IMR-90 (cell line): ENCODE measurements around the gene NIT1. TPM values are rescaled to one million over a fixed set of nuclear protein-coding genes. Genes with fewer than 3 reads are reported as not detected.

Experiments
- ATAC-seq: fragments of 200-7000 bp; cut with Tn5 transposase; 2 replicates; pipeline ENCODE4 v1.9.1; 2020; ENCODE audit warnings: low read depth, mild to moderate bottlenecking, moderate library complexity
- BruUV-seq: library from RNA; stranded (reverse); fragments of 400-500 nt; replicated peaks from 2 replicates; lab custom pipeline; 2021; lab: Mats Ljungman, UMichigan
- CTCF ChIA-PET: fragments of 300-600 bp; formaldehyde crosslinking; extraction: SDS; loops from one replicate; lab custom pipeline; 2021; ENCODE audit warnings: antibody characterized with exemption; lab: Yijun Ruan, JAX
- POLR2A ChIA-PET: fragments of 300-600 bp; sonication (Branson Sonifier 250); formaldehyde crosslinking; loops from one replicate; lab custom pipeline; 2022; ENCODE audit warnings: antibody characterized with exemption; ENCODE audit not compliant: unreplicated experiment; lab: Charles Lee
- DNase-seq: peaks from one replicate; pipeline ENCODE4 v3.0.0; 2013
- H2AFZ ChIP-seq: replicated peaks from 2 replicates; pipeline ENCODE3; 2013; ENCODE audit warnings: low read length, mild to moderate bottlenecking; ENCODE audit not compliant: poor library complexity
- H2AK5ac ChIP-seq: 2 replicates; pipeline ENCODE4 v1.6.1; 2013; ENCODE audit warnings: low read depth, low read length, inconsistent platforms
- H2AK9ac ChIP-seq: replicated peaks from 2 replicates; pipeline ENCODE3; 2013; ENCODE audit warnings: mild to moderate bottlenecking, low read depth, low read length, moderate library complexity; ENCODE audit not compliant: poor library complexity
- H2BK120ac ChIP-seq: 2 replicates; pipeline ENCODE4 v1.6.1; 2013; ENCODE audit warnings: low read depth, low read length, inconsistent platforms
- H2BK15ac ChIP-seq: 3 replicates; pipeline ENCODE4 v1.6.1; 2013; ENCODE audit warnings: low read depth, low read length, inconsistent platforms
- H2BK20ac ChIP-seq: 2 replicates; pipeline ENCODE4 v1.6.1; 2013; ENCODE audit warnings: low read depth, mild to moderate bottlenecking, inconsistent platforms, low read length, moderate library complexity
- H2BK5ac ChIP-seq: 2 replicates; pipeline ENCODE4 v1.6.1; 2013; ENCODE audit warnings: mild to moderate bottlenecking, low read depth, low read length, inconsistent platforms; ENCODE audit not compliant: poor library complexity, severe bottlenecking
- H3K14ac ChIP-seq: replicated peaks from 2 replicates; pipeline ENCODE4 v1.6.1; 2013; ENCODE audit warnings: low read depth, low read length, inconsistent platforms
- H3K18ac ChIP-seq: 2 replicates; pipeline ENCODE4 v1.6.1; 2013; ENCODE audit warnings: low read depth, low read length, control low read depth
- H3K23ac ChIP-seq: 2 replicates; pipeline ENCODE4 v1.6.1; 2013; ENCODE audit warnings: low read depth, low read length, inconsistent platforms
- H3K27ac ChIP-seq: 2 replicates; pipeline ENCODE4 v1.5.1; 2013; ENCODE audit warnings: mild to moderate bottlenecking, control low read depth, low read length; ENCODE audit not compliant: insufficient read depth
- H3K27me3 ChIP-seq: 2 replicates; pipeline ENCODE4 v1.6.1; 2013; ENCODE audit warnings: low read length; ENCODE audit not compliant: control insufficient read depth, insufficient read depth
- H3K36me3 ChIP-seq: 2 replicates; pipeline ENCODE4 v1.6.1; 2013; ENCODE audit warnings: low read length, mixed read lengths; ENCODE audit not compliant: control insufficient read depth, insufficient read depth
- H3K4ac ChIP-seq: 2 replicates; pipeline ENCODE4 v1.6.1; 2013; ENCODE audit warnings: low read depth, low read length, inconsistent platforms
- H3K4me1 ChIP-seq: 2 replicates; pipeline ENCODE4 v1.6.1; 2013; ENCODE audit warnings: low read length, mixed read lengths; ENCODE audit not compliant: control insufficient read depth, insufficient read depth
- H3K4me2 ChIP-seq: 2 replicates; pipeline ENCODE4 v1.6.1; 2013; ENCODE audit warnings: low read depth, mild to moderate bottlenecking, control low read depth, low read length, moderate library complexity
- H3K4me3 ChIP-seq: 2 replicates; pipeline ENCODE4 v1.5.1; 2013; ENCODE audit warnings: low read depth, mild to moderate bottlenecking, control low read depth, low read length, moderate library complexity; ENCODE audit not compliant: insufficient read depth
- H3K56ac ChIP-seq: 2 replicates; pipeline ENCODE4 v1.6.1; 2013; ENCODE audit warnings: low read length, inconsistent platforms; ENCODE audit not compliant: insufficient read depth; ENCODE audit errors: extremely low read depth
- H3K79me1 ChIP-seq, 2 experiments: 2 replicates each; pipeline ENCODE4 v1.6.1; 2013; ENCODE audit warnings: low read length in 2 of 2, inconsistent platforms in 1 of 2, low read depth in 1 of 2
- H3K9ac ChIP-seq: 2 replicates; pipeline ENCODE4 v1.6.1; 2013; ENCODE audit warnings: low read depth, low read length, control low read depth
- H3K9me1 ChIP-seq: 2 replicates; pipeline ENCODE4 v1.6.1; 2013; ENCODE audit warnings: low read length, inconsistent platforms; ENCODE audit not compliant: insufficient read depth
- H3K9me3 ChIP-seq: 2 replicates; pipeline ENCODE4 v1.6.1; 2013; ENCODE audit warnings: low read length; ENCODE audit not compliant: control insufficient read depth, insufficient read depth
- H4K20me1 ChIP-seq: 2 replicates; pipeline ENCODE4 v1.6.1; 2013; ENCODE audit warnings: low read length, inconsistent platforms; ENCODE audit not compliant: insufficient read depth
- H4K5ac ChIP-seq: 2 replicates; pipeline ENCODE4 v1.6.1; 2013; ENCODE audit warnings: mild to moderate bottlenecking, low read depth, low read length, control low read depth
- H4K8ac ChIP-seq, 2 experiments: 2 replicates each; pipeline ENCODE4 v1.6.1; 2013; ENCODE audit warnings: low read depth in 2 of 2, low read length in 2 of 2, control low read depth in 1 of 2, inconsistent platforms in 1 of 2
- H4K91ac ChIP-seq: 2 replicates; pipeline ENCODE4 v1.6.1; 2013; ENCODE audit warnings: low read depth, low read length, inconsistent platforms; ENCODE audit not compliant: insufficient read depth
- BHLHE40 ChIP-seq: fragments of 150-350 bp; IDR thresholded peaks from 2 replicates; pipeline ENCODE4 v1.6.1; 2016; ENCODE audit warnings: mild to moderate bottlenecking, low read depth, low read length
- CEBPB ChIP-seq: IDR thresholded peaks from 2 replicates; pipeline ENCODE4 v1.6.1; 2012; ENCODE audit warnings: low read depth, low read length, improper control_type of control experiment
- CHD1 ChIP-seq: IDR thresholded peaks from 2 replicates; pipeline ENCODE4 v1.6.1; 2012; ENCODE audit warnings: low read depth, low read length, improper control_type of control experiment
- CTCF ChIP-seq: conservative IDR thresholded peaks from 2 replicates; pipeline ENCODE4 v1.5.1; 2012; ENCODE audit warnings: mild to moderate bottlenecking, low read depth, low read length, improper control_type of control experiment
- FOS ChIP-seq: fragments of 150-350 bp; IDR thresholded peaks from 2 replicates; pipeline ENCODE4 v1.6.1; 2016; ENCODE audit warnings: low read depth, low read length
- MAZ ChIP-seq: IDR thresholded peaks from 2 replicates; pipeline ENCODE4 v1.6.1; 2012; ENCODE audit warnings: low read depth, mild to moderate bottlenecking, low read length, improper control_type of control experiment, moderate library complexity, borderline replicate concordance
- MXI1 ChIP-seq: IDR thresholded peaks from 2 replicates; pipeline ENCODE4 v1.6.1; 2012; ENCODE audit warnings: low read depth, mild to moderate bottlenecking, low read length, moderate library complexity, borderline replicate concordance
- NFE2L2 ChIP-seq: fragments of 150-350 bp; IDR thresholded peaks from 2 replicates; pipeline ENCODE4 v1.6.1; 2016; ENCODE audit warnings: low read depth, mild to moderate bottlenecking, low read length
- POLR2A ChIP-seq: IDR thresholded peaks from 2 replicates; pipeline ENCODE4 v1.6.1; 2012; ENCODE audit warnings: mild to moderate bottlenecking, low read depth, low read length
- RAD21 ChIP-seq: IDR thresholded peaks from 2 replicates; pipeline ENCODE4 v1.6.1; 2012; ENCODE audit warnings: low read length, improper control_type of control experiment
- RCOR1 ChIP-seq: IDR thresholded peaks from 2 replicates; pipeline ENCODE4 v1.6.1; 2012; ENCODE audit warnings: mild to moderate bottlenecking, low read length, improper control_type of control experiment; ENCODE audit not compliant: insufficient replicate concordance
- RFX5 ChIP-seq: IDR thresholded peaks from 2 replicates; pipeline ENCODE4 v1.8.0; 2012; ENCODE audit warnings: low read depth, mild to moderate bottlenecking, low read length, moderate library complexity
- SMC3 ChIP-seq: fragments of 150-350 bp; IDR thresholded peaks from 2 replicates; pipeline ENCODE4 v1.6.1; 2016; ENCODE audit warnings: low read depth, mild to moderate bottlenecking, antibody characterized with exemption, low read length, moderate library complexity
- USF2 ChIP-seq: fragments of 150-350 bp; IDR thresholded peaks from 2 replicates; pipeline ENCODE4 v1.6.1; 2017; ENCODE audit warnings: mild to moderate bottlenecking, antibody characterized with exemption, low read length, low read depth
- WGBS, 2 experiments: methylation state at CpG; one replicate each; pipeline versions ENCODE4 v1.1.5 to v1.1.7; 2013; ENCODE audit warnings: missing lambda C conversion rate in 2 of 2; ENCODE audit not compliant: insufficient read length in 1 of 2; ENCODE audit errors: extremely low coverage in 2 of 2; 5-methylcytosine and 5-hydroxymethylcytosine counted together
- dilution Hi-C: fragments of 300-500 bp; cut with HindIII; formaldehyde crosslinking; loops from one replicate; pipeline ENCODE4 v1.14.3; 2018; ENCODE audit warnings: low sequenced_read_pairs; ENCODE audit not compliant: unreplicated experiment
- in situ Hi-C: fragments of 300-500 bp; cut with MboI; formaldehyde crosslinking; loops from 3 replicates; pipeline ENCODE4 v1.14.3; 2019; ENCODE audit warnings: low sequenced_read_pairs, inconsistent platforms, mixed read lengths
- intact Hi-C: fragments of 100-400 bp; cut with micrococcal nuclease; formaldehyde crosslinking; loops from 2 replicates; pipeline ENCODE4 v1.10.0; 2022
- polyA plus RNA-seq, 3 experiments: library from polyadenylated mRNA; depleted of rRNA; stranded (reverse); fragments of >200 nt; gene quantifications; 2 replicates each; pipeline ENCODE4 v1.2.3, GENCODE V29; 2012; ENCODE audit warnings: low replicate concordance in 1 of 3
- total RNA-seq: library from RNA; depleted of rRNA; stranded (reverse); fragments of >200 nt; gene quantifications from 2 replicates; pipeline ENCODE4 v1.2.3, GENCODE V29; 2012

The NIT1 gene
- total and polyA plus RNA-seq, 2 of the 4 experiments (the other 2 are of a cell fraction): 22.8 to 33.6 TPM

- in situ Hi-C loops: no loop called here
Measured at GRCh38 chr1:161082483-161082882, 35.4 kb upstream of the NIT1 start.

More at GRCh38 chr1:161082483-161082882, 35.4 kb upstream of the NIT1 start:
- ATAC-seq (no peak), DNase-seq (no peak)
- Histone ChIP-seq H3K79me1 (no peaks in the 10 kb centered on the region), H4K20me1 (no peaks in the 10 kb centered on the region), H3K4me2 (no peak overlapping the region), H2AFZ (peak overlapping the region; percentile 13), H3K4me1 (peaks cover 28% of the 10 kb centered on the region), H2BK5ac (peak overlapping the region; percentile 81), H2AK5ac (no peak overlapping the region), H3K4me3 (no peak overlapping the region), H2BK20ac (no peak overlapping the region; the same call in none of the 2 replicates), H4K91ac (peak overlapping the region; percentile 34; the same call in 1 of the 2 replicates), H3K4ac (peak overlapping the region; percentile 71; the same call in 1 of the 2 replicates), H3K9me3 (no peaks in the 10 kb centered on the region), H3K14ac (0 out of 2 replicates have a peak overlapping the region, but pooled peaks have one; percentile 65), H3K56ac (no peak overlapping the region), H2AK9ac (peak overlapping the region; percentile 23), H4K8ac (peak overlapping the region in 1 of 2 experiments; percentile 78; a peak in 2 of 4 replicates), H3K9me1 (peaks cover 22% of the 10 kb centered on the region), H3K9ac (no peak overlapping the region), H3K27ac (no peak overlapping the region), H4K5ac (no peak overlapping the region), H3K23ac (no peak overlapping the region), H2BK15ac (peak overlapping the region; percentile 8; the same call in 1 of the 3 replicates), H2BK120ac (no peak overlapping the region), H3K18ac (no peak overlapping the region), H3K27me3 (no peaks in the 10 kb centered on the region), H3K36me3 (no peaks in the 10 kb centered on the region)
- no TSS peak for BruUV-seq
- dilution Hi-C loops: no loop called here
- no peak for TF ChIP-seq RFX5
- TF ChIP-seq CHD1: no peak
- no peak for TF ChIP-seq SMC3
- no peak for TF ChIP-seq MAZ
- TF ChIP-seq CEBPB: no peak
- no peak for TF ChIP-seq RCOR1
- TF ChIP-seq MXI1: no peak
- no peak for TF ChIP-seq FOS
- TF ChIP-seq POLR2A: no peak
- no peak for TF ChIP-seq USF2
- TF ChIP-seq CTCF: no peak
- no peak for TF ChIP-seq NFE2L2
- no peak for TF ChIP-seq BHLHE40
- TF ChIP-seq RAD21: no peak
- WGBS, 2 experiments: no CpG with 5 or more reads among the region's 2 CpGs
- intact Hi-C loops: loop anchor here (5.0 kb wide), 1 partner anchor 35 kb away; the partner anchor contains the start of gene USF1
- ChIA-PET CTCF (interaction anchor here (1.1 kb wide), 1 partner anchor 15 kb away, joined by 4 read pairs; no protein-coding TSS in a partner anchor), POLR2A (no interaction called here)
